Central memory CD8-positive, alpha-beta T cell (primary cell): ENCODE results near the gene PARVB.

Experiments used
- ATAC-seq: fragments of 150-1000 bp; cut with Tn5 transposase; replicated peaks from 2 replicates; pipeline ENCODE4 v1.10.0; 2022; ENCODE audit warnings: mild to moderate bottlenecking, moderate FRiP score, moderate number of reproducible peaks; ENCODE audit not compliant: poor library complexity, severe bottlenecking; ENCODE audit errors: extremely low read depth
- DNase-seq, 2 donors: peaks; one replicate each; pipeline ENCODE4 v3.0.0; 2021; ENCODE audit warnings: low spot score in 2 of 2
- H3K27ac Mint-ChIP-seq: one replicate; pipeline ENCODE4 v1.8.0; 2022; ENCODE audit warnings: low read depth, mild to moderate bottlenecking, moderate library complexity, mixed read lengths
- H3K27me3 Mint-ChIP-seq: one replicate; pipeline ENCODE4 v1.8.0; 2022; ENCODE audit warnings: mixed read lengths
- H3K36me3 Mint-ChIP-seq: one replicate; pipeline ENCODE4 v1.8.0; 2022; ENCODE audit warnings: mild to moderate bottlenecking, moderate library complexity, mixed read lengths; ENCODE audit not compliant: insufficient read depth
- H3K4me1 Mint-ChIP-seq: one replicate; pipeline ENCODE4 v1.8.0; 2022; ENCODE audit warnings: mixed read lengths
- H3K4me3 Mint-ChIP-seq: one replicate; pipeline ENCODE4 v1.8.0; 2022; ENCODE audit warnings: mild to moderate bottlenecking, moderate library complexity, mixed read lengths
- H3K9me3 Mint-ChIP-seq: one replicate; pipeline ENCODE4 v1.8.0; 2022; ENCODE audit warnings: mixed read lengths

Gene PARVB

DNA sequence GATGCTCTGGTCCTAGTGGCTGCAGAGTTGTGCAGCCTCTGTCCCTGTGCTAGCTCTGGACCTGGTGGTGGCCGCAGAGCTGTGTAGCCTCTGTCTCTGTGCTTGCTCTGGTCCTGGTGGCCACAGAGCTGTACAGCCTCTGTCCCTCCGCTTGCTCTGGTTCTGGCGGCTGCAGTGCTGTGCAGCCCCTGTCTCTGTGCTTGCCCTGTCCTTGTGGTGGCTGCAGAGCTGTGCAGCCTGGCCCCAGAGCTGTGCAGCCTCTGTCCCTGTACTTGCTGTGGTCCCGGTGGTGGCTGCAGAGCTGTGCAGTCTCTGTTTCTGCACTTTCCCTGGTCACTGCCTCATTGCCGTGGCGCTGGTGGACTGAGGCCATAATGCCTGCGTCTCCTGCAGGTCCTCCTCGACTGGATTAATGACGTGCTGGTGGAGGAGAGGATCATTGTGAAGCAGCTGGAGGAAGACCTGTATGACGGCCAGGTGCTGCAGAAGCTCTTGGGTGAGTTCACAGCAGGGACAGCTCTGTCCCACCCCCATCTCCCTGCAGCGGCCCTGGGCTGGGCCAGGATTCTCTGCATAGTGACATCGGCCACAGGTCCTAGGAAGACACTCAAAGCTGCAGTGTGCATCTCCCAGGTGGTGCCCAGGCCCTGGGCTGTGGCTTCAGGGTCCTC is 94.7 kb downstream of the PARVB start:
- Mint-ChIP-seq H3K27ac (no peak overlapping the region), H3K4me1 (peaks cover 9% of the 10 kb centered on the region), H3K36me3 (peaks cover 2% of the 10 kb centered on the region), H3K9me3 (no peaks in the 10 kb centered on the region), H3K4me3 (no peak overlapping the region), H3K27me3 (no peaks in the 10 kb centered on the region)
- DNase-seq (no peak), ATAC-seq (no peak)

DNA sequence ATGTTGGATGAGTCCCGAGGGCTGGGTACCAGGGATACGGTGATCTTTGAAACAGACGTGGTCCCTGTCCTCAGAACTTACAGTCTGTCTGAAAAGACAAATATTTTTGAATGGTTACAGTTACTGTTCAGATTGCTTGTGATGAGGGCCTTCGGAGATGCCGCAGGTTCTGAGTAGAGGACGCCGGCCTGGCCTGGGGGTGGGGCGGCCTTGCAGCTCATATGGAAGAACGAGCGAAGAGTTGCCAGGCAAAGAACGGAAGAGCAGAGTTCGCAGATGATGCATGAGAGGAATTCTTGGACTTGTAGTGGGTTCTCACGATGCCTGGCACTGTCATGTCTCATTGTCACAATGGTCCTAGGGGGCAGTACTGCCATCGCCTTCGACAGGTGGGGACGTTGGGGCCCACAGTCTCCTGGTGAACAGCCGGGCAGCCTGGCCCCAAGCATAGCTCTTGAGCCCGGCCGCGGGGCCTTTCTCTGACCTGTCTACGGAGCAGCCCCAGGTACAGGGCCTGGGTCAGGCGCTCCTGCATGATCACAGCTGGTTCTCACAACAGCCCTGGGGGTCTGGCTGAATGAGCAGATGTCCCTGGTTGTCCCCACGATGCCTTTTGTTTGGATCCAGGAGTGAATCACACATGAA is 95.7 kb downstream of the PARVB start:
- DNase-seq (no peak), ATAC-seq (no peak)
- no peaks in the 10 kb centered on the region for H3K27me3 Mint-ChIP-seq
- no peaks in the 10 kb centered on the region for H3K9me3 Mint-ChIP-seq
- peak overlapping the region; percentile 69 for H3K27ac Mint-ChIP-seq
- peaks cover 9% of the 10 kb centered on the region for H3K4me1 Mint-ChIP-seq
- peaks cover 2% of the 10 kb centered on the region for H3K36me3 Mint-ChIP-seq
- H3K4me3 Mint-ChIP-seq, result no peak overlapping the region

DNA sequence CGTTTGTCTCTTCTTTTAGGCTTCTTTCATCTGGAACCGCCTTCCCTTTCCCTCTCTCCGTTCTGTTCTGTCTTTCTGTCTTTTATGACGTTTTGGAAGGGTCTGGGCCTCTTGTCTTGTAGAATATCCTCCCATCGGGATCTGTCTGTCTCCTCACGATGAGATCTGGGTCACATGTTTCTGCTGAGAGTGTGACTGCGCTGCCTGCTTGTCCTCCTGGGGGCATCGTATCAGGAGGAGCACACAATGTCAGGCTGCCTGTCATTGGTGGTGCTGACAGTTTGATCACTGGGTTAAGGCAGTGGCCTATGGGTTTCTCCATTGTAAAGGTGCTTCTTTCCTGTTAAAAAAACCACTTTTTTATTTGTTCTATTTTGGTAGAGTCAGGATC is 96.2 kb downstream of the PARVB start:
- Mint-ChIP-seq H3K36me3 (peaks cover 2% of the 10 kb centered on the region), H3K27me3 (no peaks in the 10 kb centered on the region), H3K4me1 (peaks cover 9% of the 10 kb centered on the region), H3K27ac (no peak overlapping the region), H3K4me3 (no peak overlapping the region), H3K9me3 (peaks cover 4% of the 10 kb centered on the region)
- DNase-seq (no peak), ATAC-seq (no peak)

DNA sequence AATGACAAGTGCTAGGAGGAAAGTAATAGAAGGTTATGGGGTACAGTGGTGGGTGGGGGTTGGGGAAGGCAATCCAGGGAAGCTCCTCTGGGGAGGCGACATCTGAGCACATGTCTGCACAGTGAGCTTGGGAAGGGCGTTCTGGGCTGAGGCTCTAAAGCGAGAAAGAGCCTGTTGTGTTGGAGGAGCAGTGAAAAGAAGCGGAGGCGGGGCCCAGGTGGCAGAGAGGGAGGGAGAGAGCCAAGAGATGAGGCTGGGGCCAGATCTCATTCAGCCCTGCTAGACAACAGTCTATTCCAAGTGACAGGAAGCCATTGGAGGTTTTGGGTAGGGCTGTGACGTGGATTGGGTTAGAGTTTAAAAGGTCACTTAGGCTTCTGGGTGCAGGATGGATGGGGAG is 101.3 kb downstream of the PARVB start:
- DNase-seq, result no peak
- peaks cover 4% of the 10 kb centered on the region for H3K36me3 Mint-ChIP-seq
- H3K9me3 Mint-ChIP-seq, result peaks cover 15% of the 10 kb centered on the region
- no peak overlapping the region for H3K4me3 Mint-ChIP-seq
- peaks cover 6% of the 10 kb centered on the region for H3K4me1 Mint-ChIP-seq
- no peak for ATAC-seq
- H3K27ac Mint-ChIP-seq, result no peak overlapping the region
- H3K27me3 Mint-ChIP-seq, result no peaks in the 10 kb centered on the region

DNA sequence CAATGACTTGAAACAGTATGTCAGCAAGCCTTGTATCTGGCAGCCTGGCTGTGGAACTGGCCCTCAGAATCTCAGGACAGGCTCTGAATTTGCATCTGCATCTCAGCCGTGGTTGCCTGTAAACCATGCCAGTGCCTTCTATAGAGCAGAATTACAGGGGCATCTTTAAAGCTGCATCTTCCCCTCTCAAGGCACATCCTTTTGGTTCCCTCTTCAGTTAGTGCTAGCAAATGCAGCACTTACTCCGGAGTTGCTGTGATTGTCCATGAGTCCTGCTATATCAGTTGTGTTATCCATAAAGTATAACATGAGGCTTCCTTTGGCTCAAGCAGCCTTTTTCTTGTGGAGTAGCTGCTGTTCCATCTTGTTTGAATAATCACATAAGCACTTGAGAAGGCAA is 102.7 kb downstream of the PARVB start:
- Mint-ChIP-seq H3K9me3 (peaks cover 15% of the 10 kb centered on the region), H3K4me1 (peaks cover 6% of the 10 kb centered on the region), H3K4me3 (no peak overlapping the region), H3K27me3 (no peaks in the 10 kb centered on the region), H3K36me3 (peaks cover 10% of the 10 kb centered on the region), H3K27ac (no peak overlapping the region)
- DNase-seq (no peak), ATAC-seq (no peak)

DNA sequence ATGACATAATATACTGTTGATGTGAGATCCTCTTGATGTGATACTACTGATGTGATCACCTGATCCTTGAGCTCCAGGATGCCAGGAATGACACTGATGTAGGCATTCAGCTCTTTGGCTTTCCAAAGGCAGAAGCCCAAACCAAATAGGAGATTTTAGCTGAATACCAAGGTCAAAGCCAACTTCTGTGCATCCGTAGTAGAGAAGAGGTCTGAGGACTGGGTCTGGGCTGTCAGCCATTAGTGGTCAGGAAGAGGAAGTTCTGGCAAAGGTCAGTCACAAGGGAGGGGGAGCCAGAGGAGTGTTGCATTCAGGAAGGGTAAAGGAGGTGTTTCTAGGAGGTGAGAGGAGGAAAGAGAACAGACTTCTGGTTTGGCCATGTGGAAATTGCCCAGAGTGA is 103.3 kb downstream of the PARVB start:
- ATAC-seq (no peak), DNase-seq (no peak)
- H3K4me3 Mint-ChIP-seq, result no peak overlapping the region
- H3K9me3 Mint-ChIP-seq, result peaks cover 15% of the 10 kb centered on the region
- H3K27ac Mint-ChIP-seq, result no peak overlapping the region
- peaks cover 6% of the 10 kb centered on the region for H3K4me1 Mint-ChIP-seq
- no peaks in the 10 kb centered on the region for H3K27me3 Mint-ChIP-seq
- peaks cover 8% of the 10 kb centered on the region for H3K36me3 Mint-ChIP-seq

DNA sequence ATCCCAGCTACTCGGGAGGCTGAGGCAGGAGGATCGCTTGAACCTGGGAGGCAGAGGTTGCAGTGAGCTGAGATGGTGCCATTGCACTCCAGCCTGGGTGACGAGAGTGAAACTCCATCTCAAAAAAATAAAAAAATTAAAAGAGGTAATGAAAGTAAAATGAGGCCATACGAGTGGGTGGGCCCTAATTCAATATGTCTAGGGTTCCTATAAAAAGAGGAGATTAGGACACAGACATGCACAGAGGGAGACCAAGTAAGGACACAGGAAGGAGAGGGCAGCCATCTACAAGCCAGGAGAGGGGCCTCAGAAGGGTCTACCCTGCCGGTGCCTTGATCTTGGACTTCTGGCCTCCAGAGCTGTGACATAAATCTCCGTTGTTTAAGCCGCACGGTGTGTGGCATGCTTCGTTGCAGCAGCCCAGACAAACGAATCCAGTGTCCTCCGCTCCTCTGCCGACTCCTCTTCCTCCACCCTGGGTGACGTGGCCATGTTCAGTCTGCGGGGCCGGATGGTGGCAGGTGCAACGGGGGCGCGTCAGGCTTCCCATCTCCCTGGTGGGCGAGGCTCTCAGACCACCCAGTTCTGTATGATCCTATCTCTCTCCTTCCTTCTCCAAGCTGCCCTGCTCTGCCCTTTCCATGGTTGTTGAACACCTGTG is 105.0 kb downstream of the PARVB start:
- H3K27ac Mint-ChIP-seq, result no peak overlapping the region
- no peaks in the 10 kb centered on the region for H3K27me3 Mint-ChIP-seq
- no peak overlapping the region for H3K4me3 Mint-ChIP-seq
- ATAC-seq, result no peak
- no peak for DNase-seq
- peaks cover 6% of the 10 kb centered on the region for H3K4me1 Mint-ChIP-seq
- H3K9me3 Mint-ChIP-seq, result peaks cover 15% of the 10 kb centered on the region
- H3K36me3 Mint-ChIP-seq, result peaks cover 9% of the 10 kb centered on the region

DNA sequence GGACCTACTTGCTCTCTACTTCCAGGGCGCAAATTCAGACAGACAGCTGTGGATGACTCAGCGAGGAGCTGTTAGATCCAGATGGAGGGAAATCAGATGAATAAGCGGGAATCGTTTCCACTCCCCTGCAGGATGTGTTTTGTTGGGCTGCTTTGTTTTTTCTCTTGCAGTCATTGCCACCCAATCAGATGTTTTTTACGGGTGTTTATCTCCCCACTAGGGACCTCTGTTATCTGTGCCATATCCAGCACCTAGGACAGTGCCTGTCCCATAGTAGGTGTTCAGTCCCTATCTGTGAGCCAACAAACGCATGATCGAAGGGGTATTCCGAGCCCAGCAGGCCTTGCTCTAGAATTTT is 105.5 kb downstream of the PARVB start:
- peaks cover 9% of the 10 kb centered on the region for H3K36me3 Mint-ChIP-seq
- H3K27ac Mint-ChIP-seq, result no peak overlapping the region

DNA sequence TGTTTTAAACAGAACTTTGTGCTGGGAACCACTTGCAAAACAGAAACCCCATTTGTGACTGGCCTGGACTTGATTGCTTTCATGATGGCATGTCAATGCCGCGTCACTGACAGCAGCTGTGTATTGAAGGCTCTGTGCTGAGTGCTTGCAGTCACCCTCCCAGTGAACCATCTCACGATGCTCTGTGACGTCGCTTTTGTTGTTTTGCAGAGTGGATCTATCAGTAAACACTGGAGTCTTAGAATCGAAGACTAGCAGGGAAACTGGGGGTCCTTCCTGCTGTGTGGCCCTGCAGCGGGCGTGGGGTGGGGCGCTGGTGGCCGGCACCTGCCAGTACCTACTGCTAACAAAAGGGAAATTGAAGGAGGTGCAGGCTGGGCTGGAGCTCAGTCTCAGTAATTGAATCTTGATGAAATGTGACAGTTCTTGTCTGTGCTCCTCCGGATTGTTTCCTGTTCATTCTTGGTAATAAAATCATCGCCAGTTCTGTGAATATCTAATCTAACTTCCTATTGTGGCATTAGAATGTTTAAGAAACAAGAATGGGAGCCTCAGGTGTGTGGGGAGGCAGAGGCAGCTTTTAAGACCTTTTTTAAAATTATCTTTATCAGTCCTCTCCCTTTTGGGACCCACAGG is 106.1 kb downstream of the PARVB start:
- DNase-seq (no peak), ATAC-seq (no peak)
- Mint-ChIP-seq H3K9me3 (peaks cover 12% of the 10 kb centered on the region), H3K4me3 (no peak overlapping the region), H3K36me3 (peaks cover 9% of the 10 kb centered on the region), H3K4me1 (peaks cover 6% of the 10 kb centered on the region), H3K27me3 (no peaks in the 10 kb centered on the region), H3K27ac (no peak overlapping the region)

More for the DNA sequence above, 105.5 kb downstream of the PARVB start:
- Mint-ChIP-seq H3K4me3 (no peak overlapping the region), H3K4me1 (peaks cover 6% of the 10 kb centered on the region), H3K9me3 (peaks cover 15% of the 10 kb centered on the region), H3K27me3 (no peaks in the 10 kb centered on the region)
- no peak for ATAC-seq
- no peak for DNase-seq

DNA sequence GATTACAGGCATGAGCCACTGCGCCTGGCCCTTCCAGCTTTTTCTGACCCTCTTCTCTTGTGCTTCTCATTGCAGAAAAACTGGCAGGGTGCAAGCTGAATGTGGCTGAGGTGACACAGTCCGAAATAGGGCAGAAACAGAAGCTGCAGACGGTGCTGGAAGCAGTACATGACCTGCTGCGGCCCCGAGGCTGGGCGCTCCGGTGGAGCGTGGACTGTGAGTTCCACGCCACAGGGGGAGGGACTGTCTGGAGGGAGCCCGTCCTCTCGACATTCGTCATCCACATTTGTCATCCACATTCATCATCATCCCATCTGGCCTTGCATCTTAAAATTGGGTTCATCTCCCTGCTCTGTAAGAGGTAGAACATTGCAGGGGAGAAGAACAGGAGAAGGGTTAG is 107.3 kb downstream of the PARVB start:
- ATAC-seq, result no peak
- no peak for DNase-seq
- Mint-ChIP-seq H3K27me3 (no peaks in the 10 kb centered on the region), H3K4me3 (no peak overlapping the region), H3K27ac (peak overlapping the region; percentile 80), H3K4me1 (peaks cover 6% of the 10 kb centered on the region), H3K36me3 (peaks cover 9% of the 10 kb centered on the region), H3K9me3 (peaks cover 8% of the 10 kb centered on the region)

DNA sequence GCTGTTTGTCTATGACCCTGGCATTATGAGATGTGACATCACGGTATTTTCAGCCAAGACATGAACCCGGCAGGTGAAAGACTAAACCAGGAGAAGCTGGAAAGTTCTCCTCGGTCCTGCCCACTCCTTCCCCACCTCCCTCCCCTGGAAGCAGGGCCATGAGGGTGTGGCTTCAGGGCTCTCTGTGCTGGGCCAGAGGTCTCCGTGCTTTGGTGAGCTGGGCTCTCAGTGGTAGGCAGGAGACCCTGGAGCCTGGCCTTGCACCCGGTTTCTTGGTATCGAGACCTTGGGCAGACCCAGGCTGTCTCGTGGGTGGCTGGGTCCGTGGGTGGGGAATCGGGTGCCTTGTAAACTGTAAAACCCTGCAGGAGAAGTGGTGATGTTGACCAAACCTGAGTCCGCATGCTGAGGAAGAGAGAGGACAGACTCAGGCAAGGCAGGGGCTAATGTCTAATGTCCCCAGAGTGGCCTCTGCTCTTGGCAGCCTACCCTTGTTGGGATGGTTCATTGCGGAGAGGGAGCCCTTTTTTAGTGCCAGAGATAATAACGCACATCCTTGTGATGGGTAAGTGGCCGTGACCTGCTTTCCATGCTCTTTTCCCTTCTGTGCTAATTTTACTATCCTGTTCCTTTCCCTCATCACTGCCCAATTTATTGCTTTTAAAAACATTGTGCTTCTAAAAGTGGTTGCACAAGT is 108.0 kb downstream of the PARVB start:
- no peak for ATAC-seq

DNA sequence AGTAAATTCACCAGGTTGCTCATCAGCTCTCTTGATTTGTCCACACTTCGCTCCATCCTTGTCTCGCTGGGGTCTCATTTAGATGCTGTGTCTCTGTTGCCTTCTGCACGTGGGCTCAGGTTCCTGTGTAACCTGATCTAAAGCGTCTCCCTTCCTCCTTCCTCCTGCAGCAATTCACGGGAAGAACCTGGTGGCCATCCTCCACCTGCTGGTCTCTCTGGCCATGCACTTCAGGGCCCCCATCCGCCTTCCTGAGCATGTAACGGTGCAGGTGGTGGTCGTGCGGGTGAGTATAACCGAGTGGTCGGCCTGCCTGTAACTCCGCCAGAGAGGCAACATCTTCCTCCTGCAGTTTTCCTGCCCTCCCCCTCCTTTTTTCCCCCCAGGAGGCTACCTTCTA is 108.6 kb downstream of the PARVB start:
- Mint-ChIP-seq H3K36me3 (peaks cover 8% of the 10 kb centered on the region), H3K4me1 (no peaks in the 10 kb centered on the region), H3K4me3 (no peak overlapping the region), H3K27me3 (no peaks in the 10 kb centered on the region), H3K9me3 (peaks cover 9% of the 10 kb centered on the region), H3K27ac (no peak overlapping the region)
- no peak for DNase-seq
- no peak for ATAC-seq

More for the DNA sequence above, 108.0 kb downstream of the PARVB start:
- H3K9me3 Mint-ChIP-seq, result peaks cover 7% of the 10 kb centered on the region
- no peak overlapping the region for H3K27ac Mint-ChIP-seq
- peaks cover 6% of the 10 kb centered on the region for H3K4me1 Mint-ChIP-seq
- no peaks in the 10 kb centered on the region for H3K27me3 Mint-ChIP-seq
- no peak for DNase-seq
- H3K36me3 Mint-ChIP-seq, result peaks cover 10% of the 10 kb centered on the region
- H3K4me3 Mint-ChIP-seq, result no peak overlapping the region
